Esophagus squamous epithelium (tissue), 4 donors: Measurements from ENCODE around the gene TFEB.

Source experiments
- POLR2A ChIP-seq, 4 donors: fragments of 450-650 bp; IDR thresholded peaks; one replicate each; pipeline ENCODE4 v1.6.1; 2017; ENCODE audit warnings: antibody characterized with exemption in 4 of 4, mild to moderate bottlenecking in 4 of 4, moderate library complexity in 3 of 4
- TF ChIP-seq, protein P1 (sequence below), 6 experiments: fragments of 450-650 bp in 4 of 6; fragments of 200-600 bp in 2 of 6; sonication (generic) in 2 of 6; IDR thresholded peaks; one replicate each; pipeline ENCODE4 v1.5.1; 2016 to 2019; ENCODE audit warnings: antibody characterized with exemption in 6 of 6, mild to moderate bottlenecking in 4 of 6, moderate library complexity in 4 of 6

DNA sequence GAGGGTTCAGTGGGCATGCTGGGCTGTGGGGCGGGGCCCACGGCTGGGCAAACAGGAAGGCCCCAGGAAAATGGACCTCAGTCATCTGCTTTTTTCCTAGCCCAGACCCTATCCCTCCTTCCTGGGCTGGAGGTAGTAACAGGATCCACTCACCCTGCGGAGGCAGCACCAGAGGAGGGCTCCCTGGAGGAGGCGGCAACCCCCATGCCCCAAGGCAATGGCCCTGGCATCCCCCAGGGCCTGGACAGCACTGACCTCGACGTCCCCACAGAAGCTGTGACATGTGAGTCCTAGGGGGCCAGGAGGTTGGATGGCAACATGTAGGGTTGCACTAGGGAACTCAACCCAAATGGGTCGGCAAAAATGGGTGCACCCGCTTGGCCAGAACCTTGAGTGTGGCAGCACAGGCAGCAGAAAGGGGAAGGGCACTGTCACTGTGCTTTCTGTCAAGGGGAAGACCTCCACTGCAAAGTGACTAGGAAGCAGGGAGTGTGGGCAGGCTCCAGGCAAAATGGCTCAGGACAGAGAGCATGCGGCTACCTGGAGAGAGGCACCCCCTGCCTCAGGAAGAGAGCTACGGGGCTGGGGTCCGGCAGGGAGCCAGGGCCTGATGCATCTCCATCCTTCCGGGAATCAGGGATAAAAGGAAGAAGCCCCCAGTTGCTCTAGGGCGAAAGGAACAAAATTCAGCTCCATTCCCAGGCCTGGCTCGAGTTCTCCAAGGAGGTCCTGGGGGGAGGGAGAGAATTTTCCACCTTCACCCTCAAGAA is 89.2 kb downstream of the TFEB start:
- no peak for TF ChIP-seq POLR2A (IDR thresholded peaks at IDR 0.05)
- TF ChIP-seq, protein P1, sequence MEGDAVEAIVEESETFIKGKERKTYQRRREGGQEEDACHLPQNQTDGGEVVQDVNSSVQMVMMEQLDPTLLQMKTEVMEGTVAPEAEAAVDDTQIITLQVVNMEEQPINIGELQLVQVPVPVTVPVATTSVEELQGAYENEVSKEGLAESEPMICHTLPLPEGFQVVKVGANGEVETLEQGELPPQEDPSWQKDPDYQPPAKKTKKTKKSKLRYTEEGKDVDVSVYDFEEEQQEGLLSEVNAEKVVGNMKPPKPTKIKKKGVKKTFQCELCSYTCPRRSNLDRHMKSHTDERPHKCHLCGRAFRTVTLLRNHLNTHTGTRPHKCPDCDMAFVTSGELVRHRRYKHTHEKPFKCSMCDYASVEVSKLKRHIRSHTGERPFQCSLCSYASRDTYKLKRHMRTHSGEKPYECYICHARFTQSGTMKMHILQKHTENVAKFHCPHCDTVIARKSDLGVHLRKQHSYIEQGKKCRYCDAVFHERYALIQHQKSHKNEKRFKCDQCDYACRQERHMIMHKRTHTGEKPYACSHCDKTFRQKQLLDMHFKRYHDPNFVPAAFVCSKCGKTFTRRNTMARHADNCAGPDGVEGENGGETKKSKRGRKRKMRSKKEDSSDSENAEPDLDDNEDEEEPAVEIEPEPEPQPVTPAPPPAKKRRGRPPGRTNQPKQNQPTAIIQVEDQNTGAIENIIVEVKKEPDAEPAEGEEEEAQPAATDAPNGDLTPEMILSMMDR (IDR thresholded peaks at IDR 0.05): no peak
